ENCODE results near the gene WFDC2.

- TF ChIP-seq, protein P1, sequence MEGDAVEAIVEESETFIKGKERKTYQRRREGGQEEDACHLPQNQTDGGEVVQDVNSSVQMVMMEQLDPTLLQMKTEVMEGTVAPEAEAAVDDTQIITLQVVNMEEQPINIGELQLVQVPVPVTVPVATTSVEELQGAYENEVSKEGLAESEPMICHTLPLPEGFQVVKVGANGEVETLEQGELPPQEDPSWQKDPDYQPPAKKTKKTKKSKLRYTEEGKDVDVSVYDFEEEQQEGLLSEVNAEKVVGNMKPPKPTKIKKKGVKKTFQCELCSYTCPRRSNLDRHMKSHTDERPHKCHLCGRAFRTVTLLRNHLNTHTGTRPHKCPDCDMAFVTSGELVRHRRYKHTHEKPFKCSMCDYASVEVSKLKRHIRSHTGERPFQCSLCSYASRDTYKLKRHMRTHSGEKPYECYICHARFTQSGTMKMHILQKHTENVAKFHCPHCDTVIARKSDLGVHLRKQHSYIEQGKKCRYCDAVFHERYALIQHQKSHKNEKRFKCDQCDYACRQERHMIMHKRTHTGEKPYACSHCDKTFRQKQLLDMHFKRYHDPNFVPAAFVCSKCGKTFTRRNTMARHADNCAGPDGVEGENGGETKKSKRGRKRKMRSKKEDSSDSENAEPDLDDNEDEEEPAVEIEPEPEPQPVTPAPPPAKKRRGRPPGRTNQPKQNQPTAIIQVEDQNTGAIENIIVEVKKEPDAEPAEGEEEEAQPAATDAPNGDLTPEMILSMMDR (IDR thresholded peaks at IDR 0.05), result no peak
- no peak for TF ChIP-seq RFX5 (IDR thresholded peaks at IDR 0.05)
Measured at GRCh38 chr20:45441746-45442145, 27.8 kb upstream of the WFDC2 start.

All from A549 (cell line).